Panc1 (cell line): ENCODE data around the gene FGF21. TPM values are rescaled to one million over a fixed set of nuclear protein-coding genes. Genes with fewer than 3 reads are reported as not detected.
"Not testable (repeated sequence)": the region's sequence is repeated elsewhere in the genome, so short reads cannot be mapped to it uniquely, and the experiment has no call there.

Experiments used
- ATAC-seq: fragments of 200-7000 bp; cut with Tn5 transposase; 2 replicates; pipeline ENCODE4 v1.9.1; 2020; ENCODE audit warnings: mild to moderate bottlenecking, moderate library complexity
- BruUV-seq: library from RNA; stranded (reverse); fragments of 400-500 nt; replicated peaks from 2 replicates; lab custom pipeline; 2021; lab: Mats Ljungman, UMichigan
- CTCF ChIA-PET: fragments of 300-600 bp; sonication (Branson Sonifier 250); formaldehyde crosslinking; loops from one replicate; lab custom pipeline; 2022; ENCODE audit warnings: antibody characterized with exemption; lab: Charles Lee
- POLR2A ChIA-PET: fragments of 300-600 bp; sonication (Branson Sonifier 250); formaldehyde crosslinking; loops from one replicate; lab custom pipeline; 2022; ENCODE audit warnings: antibody characterized with exemption; lab: Charles Lee
- DNase-seq: peaks from one replicate; pipeline ENCODE4 v3.0.0-alpha.2; 2010; ENCODE audit warnings: low read depth, low spot score
- H3K27ac ChIP-seq: 2 replicates; pipeline ENCODE4 v1.5.1; 2011; ENCODE audit warnings: mild to moderate bottlenecking, low read length, inconsistent platforms
- H3K27me3 ChIP-seq: fragments of 200-500 bp; sonication (Bioruptor generic); 2 replicates; pipeline ENCODE4 v1.6.0; 2014; ENCODE audit warnings: low read length, inconsistent platforms; ENCODE audit not compliant: control insufficient read depth, insufficient read depth
- H3K36me3 ChIP-seq: fragments of 200-500 bp; sonication (Bioruptor generic); 2 replicates; pipeline ENCODE4 v1.5.1; 2014; ENCODE audit warnings: inconsistent platforms, mild to moderate bottlenecking, low read length, moderate library complexity; ENCODE audit not compliant: control insufficient read depth, insufficient read depth
- H3K4me1 ChIP-seq: 2 replicates; pipeline ENCODE4 v1.5.1; 2011; ENCODE audit warnings: inconsistent platforms, mild to moderate bottlenecking, low read length, moderate library complexity; ENCODE audit not compliant: control insufficient read depth, insufficient read depth
- H3K4me3 ChIP-seq, 2 experiments: 2 replicates each; pipeline ENCODE4 v1.5.1; 2011 to 2012; ENCODE audit warnings: low read depth in 2 of 2, low read length in 2 of 2, mild to moderate bottlenecking in 2 of 2, inconsistent platforms in 1 of 2, moderate library complexity in 1 of 2
- H3K9me3 ChIP-seq: fragments of 200-500 bp; sonication (Bioruptor generic); 2 replicates; pipeline ENCODE4 v1.5.1; 2014; ENCODE audit warnings: low read depth, mild to moderate bottlenecking, inconsistent platforms, low read length, moderate library complexity; ENCODE audit not compliant: control insufficient read depth, insufficient read depth
- CTCF ChIP-seq: fragments of 450-650 bp; IDR thresholded peaks from 2 replicates; pipeline ENCODE4 v1.5.1; 2017; ENCODE audit warnings: mild to moderate bottlenecking
- POLR2AphosphoS5 ChIP-seq: IDR thresholded peaks from 2 replicates; pipeline ENCODE4 v1.6.1; 2012; ENCODE audit warnings: mild to moderate bottlenecking, low read depth, low read length, moderate library complexity
- TCF7L2 ChIP-seq: IDR thresholded peaks from 2 replicates; pipeline ENCODE4 v1.6.1; 2011; ENCODE audit warnings: mild to moderate bottlenecking, low read depth, low read length, inconsistent platforms
- in situ Hi-C: cut with HindIII; loops from 2 replicates; pipeline ENCODE4 v1.10.0; 2016; ENCODE audit warnings: low sequenced_read_pairs, low pct_unique_long_range_greater_than_20kb
- intact Hi-C: fragments of 100-400 bp; cut with micrococcal nuclease; formaldehyde crosslinking; loops from one replicate; pipeline ENCODE4 v1.10.0; 2022; ENCODE audit not compliant: unreplicated experiment
- total RNA-seq: library from RNA; stranded (reverse); gene quantifications from one replicate; pipeline ENCODE4 v1.2.1, GENCODE V29; 2021; ENCODE audit not compliant: unreplicated experiment

Gene FGF21
- total RNA-seq, 1 experiment from 2014 or later, result not detected

- intact Hi-C loops, H3K36me3 ChIP-seq, in situ Hi-C loops, H3K27me3 ChIP-seq, DNase-seq, H3K4me1 ChIP-seq, POLR2A ChIA-PET, H3K9me3 ChIP-seq, CTCF ChIA-PET, H3K27ac ChIP-seq, ATAC-seq, BruUV-seq, H3K4me3 ChIP-seq: not testable (repeated sequence)
Measured at GRCh38 chr19:48765816-48766215, 10.5 kb downstream of the FGF21 start.

GRCh38 chr19:48768171-48768753 lies 12.9 kb downstream of the FGF21 start:
- CTCF ChIA-PET, H3K27me3 ChIP-seq, H3K9me3 ChIP-seq, H3K4me3 ChIP-seq, intact Hi-C loops, ATAC-seq, BruUV-seq, in situ Hi-C loops, H3K4me1 ChIP-seq, H3K27ac ChIP-seq, DNase-seq, POLR2A ChIA-PET, H3K36me3 ChIP-seq: not testable (repeated sequence)

DNA sequence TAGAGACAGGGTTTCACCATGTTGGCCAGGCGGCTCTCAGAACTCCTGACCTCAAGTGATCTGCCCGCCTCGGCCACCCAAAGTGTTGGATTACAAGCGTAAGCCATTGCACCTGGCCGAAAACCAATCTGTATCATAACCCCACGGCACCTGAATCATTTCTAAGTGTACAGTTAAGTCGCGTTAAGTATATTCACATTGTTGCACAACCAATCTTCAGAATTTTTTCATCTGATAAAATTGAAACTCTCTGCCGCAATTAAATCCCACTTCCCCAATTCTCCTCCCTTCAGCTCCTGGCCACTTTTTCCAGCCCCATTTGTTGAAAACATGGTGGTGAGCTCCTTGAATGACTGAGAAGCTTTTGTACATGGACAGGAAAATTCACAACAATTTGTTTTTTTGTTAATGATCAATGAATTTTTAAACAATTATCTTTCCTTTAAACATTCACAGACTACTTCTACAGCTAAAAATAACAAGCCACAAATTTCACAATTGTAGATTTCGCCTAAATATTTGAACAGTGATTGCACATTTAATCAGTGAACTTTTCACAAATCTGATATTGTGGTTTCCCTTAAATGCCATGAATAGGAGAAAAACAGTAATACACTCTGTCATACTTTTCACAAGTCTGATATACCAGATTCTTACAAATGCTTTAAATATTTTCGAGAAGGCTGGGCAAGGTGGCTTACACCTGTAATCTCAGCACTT lies 13.8 kb downstream of the FGF21 start:
- TF ChIP-seq TCF7L2 (no peak), POLR2AphosphoS5 (no peak), CTCF (no peak)
- Histone ChIP-seq H3K27ac (no peak overlapping the region), H3K36me3 (no peaks in the 10 kb centered on the region), H3K4me1 (no peaks in the 10 kb centered on the region), H3K9me3 (no peaks in the 10 kb centered on the region), H3K4me3 (no peak overlapping the region), H3K27me3 (no peaks in the 10 kb centered on the region)
- ATAC-seq, result no peak
- in situ Hi-C loops (no loop called here), intact Hi-C loops (no loop called here)
- DNase-seq, result no peak
- ChIA-PET CTCF (no interaction called here), POLR2A (no interaction called here)
- no TSS peak for BruUV-seq

DNA sequence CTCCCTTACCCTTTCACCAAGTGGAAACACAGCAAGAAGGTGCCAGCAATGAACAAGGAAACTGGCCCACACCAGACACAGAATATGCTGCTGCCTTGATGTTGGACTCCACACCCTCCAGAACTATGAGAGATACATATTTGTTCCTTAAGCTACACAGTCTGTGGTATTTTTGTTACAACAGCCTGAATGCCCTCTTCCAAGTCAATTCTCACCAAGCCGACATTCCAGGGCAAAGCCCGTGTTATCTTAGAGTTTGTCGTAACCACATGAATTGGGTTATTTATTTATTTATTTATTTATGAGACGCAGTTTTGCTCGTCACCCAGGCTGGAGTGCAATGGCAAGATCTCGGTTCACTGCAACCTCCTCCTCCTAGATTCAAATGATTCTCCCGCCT lies 14.9 kb downstream of the FGF21 start:
- no peak for ATAC-seq
- Histone ChIP-seq H3K27me3 (no peaks in the 10 kb centered on the region), H3K27ac (no peak overlapping the region), H3K4me3 (no peak overlapping the region), H3K9me3 (no peaks in the 10 kb centered on the region), H3K4me1 (no peaks in the 10 kb centered on the region), H3K36me3 (no peaks in the 10 kb centered on the region)
- intact Hi-C loops, result no loop called here
- no TSS peak for BruUV-seq
- CTCF ChIA-PET, result no interaction called here
- POLR2A ChIA-PET, result interaction anchor here (0.7 kb wide), 1 partner anchor 55 kb away, joined by 3 read pairs; no protein-coding TSS in a partner anchor
- in situ Hi-C loops, result no loop called here
- no peak for DNase-seq
- TF ChIP-seq POLR2AphosphoS5, result no peak
